HepG2 (cell line): ENCODE measurements around the gene CTNND2. TPM values are rescaled to one million over a fixed set of nuclear protein-coding genes. Genes with fewer than 3 reads are reported as not detected.
A peak's percentile ranks its signal among the peaks of the same experiment; 100 is the strongest.

Experiments
- CBX5 ChIP-seq: sonication (generic); formaldehyde crosslinking; IDR thresholded peaks from 2 replicates; pipeline ENCODE4 v1.4.0; 2020; ENCODE audit warnings: missing genetic modification reagents, borderline replicate concordance
- HNF4A ChIP-seq: sonication (generic); formaldehyde crosslinking; IDR thresholded peaks from 2 replicates; pipeline ENCODE4 v1.4.0; 2020; ENCODE audit warnings: missing genetic modification reagents
- HNF4G ChIP-seq, 2 experiments: sonication (generic) in 1 of 2; formaldehyde crosslinking in 1 of 2; IDR thresholded peaks; 2 replicates each; pipeline versions ENCODE4 v1.4.0 to v1.6.1; 2011 to 2020; ENCODE audit warnings: borderline replicate concordance in 2 of 2, low read depth in 2 of 2, mild to moderate bottlenecking in 2 of 2, low read length in 1 of 2, missing genetic modification reagents in 1 of 2, moderate library complexity in 1 of 2
- JUNB ChIP-seq: sonication (generic); formaldehyde crosslinking; IDR thresholded peaks from 2 replicates; pipeline ENCODE4 v1.8.0; 2022; ENCODE audit warnings: missing genetic modification reagents, mild to moderate bottlenecking, borderline replicate concordance
- MAFG ChIP-seq: sonication (generic); formaldehyde crosslinking; IDR thresholded peaks from 2 replicates; pipeline ENCODE4 v1.5.1; 2020; ENCODE audit warnings: mild to moderate bottlenecking, missing genetic modification reagents
- NFE2 ChIP-seq: sonication (generic); formaldehyde crosslinking; IDR thresholded peaks from 2 replicates; pipeline ENCODE4 v1.4.0; 2020; ENCODE audit warnings: missing genetic modification reagents
- RBM22 ChIP-seq: fragments of 200-400 bp; formaldehyde crosslinking; optimal IDR thresholded peaks from 2 replicates; pipeline ENCODE3; 2017; ENCODE audit warnings: mild to moderate bottlenecking, low read length, moderate library complexity
- REXO4 ChIP-seq: sonication (generic); formaldehyde crosslinking; IDR thresholded peaks from 2 replicates; pipeline ENCODE4 v1.8.0; 2022; ENCODE audit warnings: missing genetic modification reagents, mild to moderate bottlenecking, borderline replicate concordance
- SAP130 ChIP-seq: IDR thresholded peaks from 2 replicates; pipeline ENCODE4 v1.6.1; 2016; ENCODE audit warnings: low read depth
- SNAI1 ChIP-seq: sonication (generic); formaldehyde crosslinking; IDR thresholded peaks from 2 replicates; pipeline ENCODE4 v1.5.0; 2020; ENCODE audit warnings: mild to moderate bottlenecking, missing genetic modification reagents, borderline replicate concordance
- SSRP1 ChIP-seq: IDR thresholded peaks from 2 replicates; pipeline ENCODE4 v1.6.1; 2016; ENCODE audit warnings: control low read depth
- U2AF2 ChIP-seq: fragments of 200-400 bp; formaldehyde crosslinking; IDR thresholded peaks from 2 replicates; pipeline ENCODE4 v1.6.1; 2017; ENCODE audit warnings: low read depth, mild to moderate bottlenecking, low read length
- ZNF232 ChIP-seq: sonication (generic); formaldehyde crosslinking; IDR thresholded peaks from 2 replicates; pipeline ENCODE4 v1.4.0; 2020; ENCODE audit warnings: missing genetic modification reagents, borderline replicate concordance
- ZNF577 ChIP-seq: sonication (generic); formaldehyde crosslinking; IDR thresholded peaks from 2 replicates; pipeline ENCODE4 v1.4.0; 2020; ENCODE audit warnings: mild to moderate bottlenecking, low read depth, missing genetic modification reagents, borderline replicate concordance
- ZNF775 ChIP-seq: sonication (generic); formaldehyde crosslinking; IDR thresholded peaks from 2 replicates; pipeline ENCODE4 v1.4.0; 2020; ENCODE audit warnings: missing genetic modification reagents, mild to moderate bottlenecking, moderate library complexity, borderline replicate concordance
- polyA plus RNA-seq, 8 experiments: library from polyadenylated mRNA; depleted of rRNA in 3 of 8; stranded (reverse) in 7 of 8; unstranded in 1 of 8; fragments of >200 nt; fragmentation: Illumina TruSeq in 4 of 8; extraction: Trizol in 4 of 8; gene quantifications; 2 replicates each; pipeline versions ENCODE4 v1.2.1 to v1.2.3, GENCODE V29; 2011 to 2016; ENCODE audit warnings: low read depth in 4 of 8, missing spikeins in 1 of 8, mixed read lengths in 1 of 8; ENCODE audit not compliant: insufficient read depth in 1 of 8
- total RNA-seq, 5 experiments: library from RNA; depleted of rRNA; stranded (reverse); fragments of >200 nt; fragmentation: Illumina TruSeq; extraction: Trizol; gene quantifications; 2 replicates each; pipeline ENCODE4 v1.2.3, GENCODE V29; 2016; ENCODE audit warnings: low read depth in 1 of 5
- TF ChIP-seq, protein P1 (sequence below): IDR thresholded peaks from 2 replicates; pipeline ENCODE4 v1.6.1; 2016
- TF ChIP-seq, protein P2 (sequence below): sonication (generic); formaldehyde crosslinking; IDR thresholded peaks from 2 replicates; pipeline ENCODE4 v1.4.0; 2020; ENCODE audit warnings: missing genetic modification reagents, mild to moderate bottlenecking, borderline replicate concordance
- TF ChIP-seq, protein P3 (sequence below): sonication (generic); formaldehyde crosslinking; IDR thresholded peaks from 2 replicates; pipeline ENCODE4 v1.5.1; 2020; ENCODE audit warnings: mild to moderate bottlenecking, missing genetic modification reagents, borderline replicate concordance

Gene CTNND2
- total and polyA plus RNA-seq, 2 of the 13 experiments (the other 11 are each of a cell fraction or from before 2014, with no cell fraction given) = not detected

DNA sequence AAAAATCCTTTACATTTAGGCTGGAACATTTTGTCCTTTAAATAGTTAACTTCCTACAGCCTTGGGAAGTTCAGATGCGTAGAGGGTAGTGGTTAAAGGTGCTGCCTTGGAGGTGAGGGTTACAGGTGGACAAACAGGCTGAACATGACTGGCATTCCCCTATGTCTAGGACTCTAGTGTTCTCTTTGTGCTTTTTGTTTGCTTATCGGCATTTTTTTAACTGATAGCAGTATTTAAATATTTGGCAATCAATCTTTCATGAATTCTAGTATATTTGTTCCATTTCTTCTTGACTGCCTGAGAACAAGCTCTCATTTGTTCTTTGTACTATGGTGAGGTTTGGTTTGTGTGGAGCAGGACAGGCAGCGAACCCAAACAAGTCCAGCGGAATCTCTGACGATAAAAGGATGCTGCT, 307.6 kb downstream of the CTNND2 start (continued):
- TF ChIP-seq, protein P1, sequence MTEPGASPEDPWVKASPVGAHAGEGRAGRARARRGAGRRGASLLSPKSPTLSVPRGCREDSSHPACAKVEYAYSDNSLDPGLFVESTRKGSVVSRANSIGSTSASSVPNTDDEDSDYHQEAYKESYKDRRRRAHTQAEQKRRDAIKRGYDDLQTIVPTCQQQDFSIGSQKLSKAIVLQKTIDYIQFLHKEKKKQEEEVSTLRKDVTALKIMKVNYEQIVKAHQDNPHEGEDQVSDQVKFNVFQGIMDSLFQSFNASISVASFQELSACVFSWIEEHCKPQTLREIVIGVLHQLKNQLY (CRISPR knock-in tag) = peak; percentile 85; the same call in 1 of the 2 replicates
- TF ChIP-seq MAFG (CRISPR knock-in tag) = no peak
- no peak for TF ChIP-seq ZNF577 (CRISPR knock-in tag)
- TF ChIP-seq CBX5 (CRISPR knock-in tag) = peak; percentile 78; the same call in 1 of the 2 replicates
- TF ChIP-seq RBM22 = no peak
- TF ChIP-seq SSRP1 (CRISPR knock-in tag) = 0 out of 2 replicates have a peak, but pooled peaks have one; percentile 80
- no peak for TF ChIP-seq REXO4 (CRISPR knock-in tag)
- peak; percentile 70; the same call in 1 of the 2 replicates for TF ChIP-seq HNF4G (IDR thresholded peaks at IDR 0.05; ENCODE audit: borderline replicate concordance, low read depth, low read length)
- no peak for TF ChIP-seq HNF4G (CRISPR knock-in tag; IDR thresholded peaks at IDR 0.05; ENCODE audit: borderline replicate concordance, low read depth)
- TF ChIP-seq SAP130 (CRISPR knock-in tag) = peak; percentile 68; the same call in 1 of the 2 replicates
- TF ChIP-seq, protein P2, sequence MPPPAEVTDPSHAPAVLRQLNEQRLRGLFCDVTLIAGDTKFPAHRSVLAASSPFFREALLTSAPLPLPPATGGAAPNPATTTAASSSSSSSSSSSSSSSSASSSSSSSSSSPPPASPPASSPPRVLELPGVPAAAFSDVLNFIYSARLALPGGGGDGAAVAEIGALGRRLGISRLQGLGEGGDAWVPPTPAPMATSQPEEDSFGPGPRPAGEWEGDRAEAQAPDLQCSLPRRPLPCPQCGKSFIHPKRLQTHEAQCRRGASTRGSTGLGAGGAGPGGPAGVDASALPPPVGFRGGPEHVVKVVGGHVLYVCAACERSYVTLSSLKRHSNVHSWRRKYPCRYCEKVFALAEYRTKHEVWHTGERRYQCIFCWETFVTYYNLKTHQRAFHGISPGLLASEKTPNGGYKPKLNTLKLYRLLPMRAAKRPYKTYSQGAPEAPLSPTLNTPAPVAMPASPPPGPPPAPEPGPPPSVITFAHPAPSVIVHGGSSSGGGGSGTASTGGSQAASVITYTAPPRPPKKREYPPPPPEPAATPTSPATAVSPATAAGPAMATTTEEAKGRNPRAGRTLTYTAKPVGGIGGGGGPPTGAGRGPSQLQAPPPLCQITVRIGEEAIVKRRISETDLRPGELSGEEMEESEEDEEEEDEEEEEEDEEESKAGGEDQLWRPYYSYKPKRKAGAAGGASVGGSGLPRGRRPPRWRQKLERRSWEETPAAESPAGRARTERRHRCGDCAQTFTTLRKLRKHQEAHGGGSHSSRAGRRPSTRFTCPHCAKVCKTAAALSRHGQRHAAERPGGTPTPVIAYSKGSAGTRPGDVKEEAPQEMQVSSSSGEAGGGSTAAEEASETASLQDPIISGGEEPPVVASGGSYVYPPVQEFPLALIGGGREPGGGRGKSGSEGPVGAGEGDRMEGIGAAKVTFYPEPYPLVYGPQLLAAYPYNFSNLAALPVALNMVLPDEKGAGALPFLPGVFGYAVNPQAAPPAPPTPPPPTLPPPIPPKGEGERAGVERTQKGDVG (CRISPR knock-in tag) = no peak
- peak; percentile 77 for TF ChIP-seq HNF4A (CRISPR knock-in tag)
- no peak for TF ChIP-seq ZNF775 (CRISPR knock-in tag)
- TF ChIP-seq, protein P3, sequence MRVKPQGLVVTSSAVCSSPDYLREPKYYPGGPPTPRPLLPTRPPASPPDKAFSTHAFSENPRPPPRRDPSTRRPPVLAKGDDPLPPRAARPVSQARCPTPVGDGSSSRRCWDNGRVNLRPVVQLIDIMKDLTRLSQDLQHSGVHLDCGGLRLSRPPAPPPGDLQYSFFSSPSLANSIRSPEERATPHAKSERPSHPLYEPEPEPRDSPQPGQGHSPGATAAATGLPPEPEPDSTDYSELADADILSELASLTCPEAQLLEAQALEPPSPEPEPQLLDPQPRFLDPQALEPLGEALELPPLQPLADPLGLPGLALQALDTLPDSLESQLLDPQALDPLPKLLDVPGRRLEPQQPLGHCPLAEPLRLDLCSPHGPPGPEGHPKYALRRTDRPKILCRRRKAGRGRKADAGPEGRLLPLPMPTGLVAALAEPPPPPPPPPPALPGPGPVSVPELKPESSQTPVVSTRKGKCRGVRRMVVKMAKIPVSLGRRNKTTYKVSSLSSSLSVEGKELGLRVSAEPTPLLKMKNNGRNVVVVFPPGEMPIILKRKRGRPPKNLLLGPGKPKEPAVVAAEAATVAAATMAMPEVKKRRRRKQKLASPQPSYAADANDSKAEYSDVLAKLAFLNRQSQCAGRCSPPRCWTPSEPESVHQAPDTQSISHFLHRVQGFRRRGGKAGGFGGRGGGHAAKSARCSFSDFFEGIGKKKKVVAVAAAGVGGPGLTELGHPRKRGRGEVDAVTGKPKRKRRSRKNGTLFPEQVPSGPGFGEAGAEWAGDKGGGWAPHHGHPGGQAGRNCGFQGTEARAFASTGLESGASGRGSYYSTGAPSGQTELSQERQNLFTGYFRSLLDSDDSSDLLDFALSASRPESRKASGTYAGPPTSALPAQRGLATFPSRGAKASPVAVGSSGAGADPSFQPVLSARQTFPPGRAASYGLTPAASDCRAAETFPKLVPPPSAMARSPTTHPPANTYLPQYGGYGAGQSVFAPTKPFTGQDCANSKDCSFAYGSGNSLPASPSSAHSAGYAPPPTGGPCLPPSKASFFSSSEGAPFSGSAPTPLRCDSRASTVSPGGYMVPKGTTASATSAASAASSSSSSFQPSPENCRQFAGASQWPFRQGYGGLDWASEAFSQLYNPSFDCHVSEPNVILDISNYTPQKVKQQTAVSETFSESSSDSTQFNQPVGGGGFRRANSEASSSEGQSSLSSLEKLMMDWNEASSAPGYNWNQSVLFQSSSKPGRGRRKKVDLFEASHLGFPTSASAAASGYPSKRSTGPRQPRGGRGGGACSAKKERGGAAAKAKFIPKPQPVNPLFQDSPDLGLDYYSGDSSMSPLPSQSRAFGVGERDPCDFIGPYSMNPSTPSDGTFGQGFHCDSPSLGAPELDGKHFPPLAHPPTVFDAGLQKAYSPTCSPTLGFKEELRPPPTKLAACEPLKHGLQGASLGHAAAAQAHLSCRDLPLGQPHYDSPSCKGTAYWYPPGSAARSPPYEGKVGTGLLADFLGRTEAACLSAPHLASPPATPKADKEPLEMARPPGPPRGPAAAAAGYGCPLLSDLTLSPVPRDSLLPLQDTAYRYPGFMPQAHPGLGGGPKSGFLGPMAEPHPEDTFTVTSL = peak; percentile 79; the same call in 1 of the 2 replicates
- no peak for TF ChIP-seq ZNF232 (CRISPR knock-in tag)
- TF ChIP-seq SNAI1 (CRISPR knock-in tag) = no peak
- TF ChIP-seq U2AF2 = no peak
- TF ChIP-seq JUNB = no peak
- no peak; the same call in 1 of the 2 replicates for TF ChIP-seq NFE2
